Endometrium (tissue), 2 donors: ENCODE data around the gene GP5.

Experiments used
- FAIRE-seq: peaks from 2 replicates; lab custom pipeline; 2012; peaks lifted over from hg19 to GRCh38; lab: Jason Lieb, UNC
- donor health status: control.
- donor health status: control.

Gene GP5

GRCh38 chr3:194399166-194399565, at the start of gene GP5:
GP5 (minus strand) TSS chr3:194399266; CDS start chr3:194398282, 984 bp downstream.
- no peak for FAIRE-seq

- no peak for FAIRE-seq
These were observed 48.6 kb upstream of the GP5 start for GRCh38 chr3:194447657-194448056.

GRCh38 chr3:194447161-194447560, 48.1 kb upstream of the GP5 start:
- no peak for FAIRE-seq

GRCh38 chr3:194446754-194447153, 47.7 kb upstream of the GP5 start:
- FAIRE-seq = no peak

- no peak for FAIRE-seq
These were observed 47.1 kb upstream of the GP5 start for GRCh38 chr3:194446172-194446571.

- FAIRE-seq = no peak
These were observed 44.8 kb upstream of the GP5 start for GRCh38 chr3:194443901-194444300.

- no peak for FAIRE-seq
These were observed 41.7 kb upstream of the GP5 start for GRCh38 chr3:194440756-194441155.

GRCh38 chr3:194439881-194440550, 41.0 kb upstream of the GP5 start:
- FAIRE-seq = no peak

- FAIRE-seq = no peak
These were observed 35.4 kb upstream of the GP5 start for GRCh38 chr3:194434503-194434902.

- no peak for FAIRE-seq
These were observed 32.5 kb upstream of the GP5 start for GRCh38 chr3:194431554-194431953.

- no peak for FAIRE-seq
These were observed 26.3 kb upstream of the GP5 start for GRCh38 chr3:194425399-194425798.

- no peak for FAIRE-seq
These were observed 25.9 kb upstream of the GP5 start for GRCh38 chr3:194424953-194425352.

- FAIRE-seq = no peak
These were observed 25.3 kb upstream of the GP5 start for GRCh38 chr3:194424373-194424772.

- FAIRE-seq = no peak
These were observed 24.3 kb upstream of the GP5 start for GRCh38 chr3:194423317-194423716.

- no peak for FAIRE-seq
These were observed 23.1 kb upstream of the GP5 start for GRCh38 chr3:194422188-194422587.

GRCh38 chr3:194418671-194419070, 19.6 kb upstream of the GP5 start:
- no peak for FAIRE-seq

GRCh38 chr3:194407423-194407822, 8.4 kb upstream of the GP5 start:
- FAIRE-seq = no peak

- FAIRE-seq = no peak
These were observed 6.7 kb upstream of the GP5 start for GRCh38 chr3:194405766-194406165.

- FAIRE-seq = peak; percentile 88
These were observed 5.5 kb upstream of the GP5 start for GRCh38 chr3:194404365-194405140.

- FAIRE-seq = no peak
These were observed 2.8 kb upstream of the GP5 start for GRCh38 chr3:194401868-194402329.

GRCh38 chr3:194401346-194401745, 2.3 kb upstream of the GP5 start:
- FAIRE-seq = no peak

GRCh38 chr3:194399874-194400411, 877 bp upstream of the GP5 start:
- FAIRE-seq = no peak

- FAIRE-seq = no peak
These were observed 1.2 kb downstream of the GP5 start for GRCh38 chr3:194397757-194398312.
